H1 (cell line): ENCODE measurements around the gene C3. TPM values are rescaled to one million over a fixed set of nuclear protein-coding genes. Genes with fewer than 3 reads are reported as not detected.

Experiments
- BACH1 ChIP-seq: IDR thresholded peaks from 2 replicates; pipeline ENCODE4 v1.6.1; 2012; ENCODE audit warnings: low read length, improper control_type of control experiment
- CBX8 ChIP-seq: fragments of 300-800, 300-1000 bp; sonication (generic); IDR thresholded peaks from 2 replicates; pipeline ENCODE4 v1.7.1; 2016; ENCODE audit warnings: low read depth, low read length, borderline replicate concordance
- CHD7 ChIP-seq: fragments of 300-600 bp; sonication (generic); IDR thresholded peaks from 2 replicates; pipeline ENCODE4 v1.7.1; 2012; ENCODE audit warnings: low read length, moderate library complexity, mild to moderate bottlenecking, inconsistent platforms; ENCODE audit not compliant: insufficient replicate concordance
- POLR2AphosphoS5 ChIP-seq: IDR thresholded peaks from 2 replicates; pipeline ENCODE4 v1.6.1; 2011; ENCODE audit warnings: low read depth, low read length
- SAP30 ChIP-seq: fragments of 300-600 bp; sonication (generic); IDR thresholded peaks from 2 replicates; pipeline ENCODE4 v1.7.1; 2012; ENCODE audit warnings: low read length, moderate library complexity, mild to moderate bottlenecking, inconsistent platforms; ENCODE audit not compliant: insufficient read depth, insufficient replicate concordance
- TCF12 ChIP-seq: IDR thresholded peaks from 2 replicates; pipeline ENCODE4 v1.6.1; 2011; ENCODE audit warnings: low read depth, mild to moderate bottlenecking, low read length
- polyA plus RNA-seq, 7 experiments: library from polyadenylated mRNA; depleted of rRNA in 3 of 7; stranded (reverse) in 5 of 7; unstranded in 2 of 7; fragments of >200 nt in 5 of 7; fragments of 200-250 nt in 2 of 7; gene quantifications; 1 replicate in 5 of 7; 2 replicates in 1 of 7; 4 replicates in 1 of 7; pipeline versions ENCODE4 v1.2.1 to v1.2.3, GENCODE V29; 2011 to 2013; ENCODE audit warnings: missing spikeins in 2 of 7, mixed read lengths in 2 of 7
- total RNA-seq: library from RNA; stranded (reverse); fragmentation: NEBNext Ultra II Directional; extraction: Animal tissue kit (Norgen Biotek cat#: 25700); gene quantifications from 2 replicates; pipeline ENCODE4 v1.2.1, GENCODE V29; 2021

The C3 gene
- total and polyA plus RNA-seq, 2 of the 8 experiments (the other 6 are each of a cell fraction or from before 2014, with no cell fraction given): 6.4 to 12.8 TPM

- TF ChIP-seq POLR2AphosphoS5 (no peak), CHD7 (no peak), CBX8 (no peak), BACH1 (no peak), SAP30 (no peak), TCF12 (no peak)
Measured at GRCh38 chr19:6654347-6655310, 65.8 kb downstream of the C3 start (continued).
